H9 (cell line): ENCODE measurements around the gene HMCN1. TPM values are rescaled to one million over a fixed set of nuclear protein-coding genes. Genes with fewer than 3 reads are reported as not detected.

Experiments
- DNase-seq: peaks from one replicate; pipeline ENCODE4 v3.0.0-alpha.2; 2017
- H2AFZ ChIP-seq: one replicate; pipeline ENCODE4 v1.6.1; 2013; ENCODE audit warnings: mild to moderate bottlenecking, low read length, control low read depth, moderate library complexity
- H2AK5ac ChIP-seq: 2 replicates; pipeline ENCODE4 v1.6.1; 2013; ENCODE audit warnings: low read length, control low read depth, mixed read lengths; ENCODE audit not compliant: insufficient read length
- H2BK120ac ChIP-seq: one replicate; pipeline ENCODE4 v1.6.1; 2013; ENCODE audit warnings: low read depth, mild to moderate bottlenecking, low read length, control low read depth, inconsistent platforms; ENCODE audit not compliant: poor library complexity, severe bottlenecking
- H2BK12ac ChIP-seq: 2 replicates; pipeline ENCODE4 v1.6.1; 2013; ENCODE audit warnings: low read length, control low read depth, mixed read lengths, low read depth; ENCODE audit not compliant: insufficient read length
- H2BK15ac ChIP-seq: 2 replicates; pipeline ENCODE4 v1.6.1; 2013; ENCODE audit warnings: low read depth, low read length, control low read depth
- H2BK20ac ChIP-seq: one replicate; pipeline ENCODE4 v1.6.1; 2013; ENCODE audit warnings: low read depth, mild to moderate bottlenecking, low read length, control low read depth, inconsistent platforms; ENCODE audit not compliant: poor library complexity, severe bottlenecking
- H2BK5ac ChIP-seq: 2 replicates; pipeline ENCODE4 v1.6.1; 2013; ENCODE audit warnings: low read length, control low read depth, mixed read lengths; ENCODE audit not compliant: insufficient read length
- H3K14ac ChIP-seq: 2 replicates; pipeline ENCODE4 v1.6.1; 2013; ENCODE audit warnings: low read length, control low read depth; ENCODE audit not compliant: insufficient read depth
- H3K18ac ChIP-seq: 2 replicates; pipeline ENCODE4 v1.6.1; 2013; ENCODE audit warnings: low read depth, mild to moderate bottlenecking, mixed read lengths, low read length, control low read depth; ENCODE audit not compliant: insufficient read length
- H3K23ac ChIP-seq: 2 replicates; pipeline ENCODE4 v1.6.1; 2013; ENCODE audit warnings: low read length, control low read depth, mixed read lengths, low read depth; ENCODE audit not compliant: insufficient read length
- H3K23me2 ChIP-seq: 2 replicates; pipeline ENCODE4 v1.6.1; 2013; ENCODE audit warnings: low read depth, mild to moderate bottlenecking, mixed read lengths, low read length, control low read depth; ENCODE audit not compliant: insufficient read length, poor library complexity, severe bottlenecking
- H3K27ac ChIP-seq: 2 replicates; pipeline ENCODE4 v1.5.1; 2013; ENCODE audit warnings: low read length, control low read depth, mixed read lengths, low read depth; ENCODE audit not compliant: insufficient read length
- H3K27me3 ChIP-seq: 2 replicates; pipeline ENCODE4 v1.6.1; 2013; ENCODE audit warnings: low read length, control low read depth, inconsistent platforms; ENCODE audit not compliant: insufficient read depth
- H3K4ac ChIP-seq: 2 replicates; pipeline ENCODE4 v1.6.1; 2013; ENCODE audit warnings: low read depth, mild to moderate bottlenecking, control low read depth, inconsistent platforms, low read length, moderate library complexity
- H3K4me1 ChIP-seq: 2 replicates; pipeline ENCODE4 v1.6.1; 2013; ENCODE audit warnings: low read length, control low read depth, inconsistent platforms; ENCODE audit not compliant: insufficient read depth
- H3K4me2 ChIP-seq: 2 replicates; pipeline ENCODE4 v1.6.1; 2013; ENCODE audit warnings: low read length, control low read depth, mixed read lengths; ENCODE audit not compliant: insufficient read length, insufficient read depth
- H3K56ac ChIP-seq: 2 replicates; pipeline ENCODE4 v1.6.1; 2013; ENCODE audit warnings: low read depth, mild to moderate bottlenecking, mixed read lengths, low read length, control low read depth; ENCODE audit not compliant: insufficient read length
- H3K79me1 ChIP-seq: 2 replicates; pipeline ENCODE4 v1.6.1; 2013; ENCODE audit warnings: low read depth, mild to moderate bottlenecking, moderate library complexity, low read length, control low read depth, inconsistent platforms; ENCODE audit not compliant: insufficient read depth, poor library complexity, severe bottlenecking
- H3K79me2 ChIP-seq: 2 replicates; pipeline ENCODE4 v1.6.1; 2013; ENCODE audit warnings: low read length, control low read depth, inconsistent platforms; ENCODE audit not compliant: insufficient read depth
- H3K9ac ChIP-seq: 2 replicates; pipeline ENCODE4 v1.6.1; 2013; ENCODE audit warnings: low read length, control low read depth, mixed read lengths; ENCODE audit not compliant: insufficient read length; ENCODE audit errors: extremely low read depth
- H3K9me3 ChIP-seq: one replicate; pipeline ENCODE4 v1.6.1; 2013; ENCODE audit warnings: low read depth, low read length, inconsistent platforms; ENCODE audit not compliant: control insufficient read depth
- H3T11ph ChIP-seq: one replicate; pipeline ENCODE4 v1.6.1; 2013; ENCODE audit warnings: mild to moderate bottlenecking, low read length, control low read depth, inconsistent platforms
- H4K20me1 ChIP-seq: one replicate; pipeline ENCODE4 v1.6.1; 2013; ENCODE audit not compliant: control insufficient read depth, insufficient read length, insufficient read depth
- H4K5ac ChIP-seq: 2 replicates; pipeline ENCODE4 v1.6.1; 2013; ENCODE audit warnings: low read depth, mild to moderate bottlenecking, mixed read lengths, low read length, control low read depth; ENCODE audit not compliant: insufficient read length
- H4K8ac ChIP-seq: replicated peaks from 2 replicates; pipeline ENCODE4 v1.6.1; 2013; ENCODE audit warnings: low read length, control low read depth, mixed read lengths, low read depth; ENCODE audit not compliant: insufficient read length
- H4K91ac ChIP-seq: 2 replicates; pipeline ENCODE4 v1.6.1; 2013; ENCODE audit warnings: low read depth, mild to moderate bottlenecking, moderate library complexity, mixed read lengths, low read length, control low read depth; ENCODE audit not compliant: insufficient read length
- H3K27ac Mint-ChIP-seq, 3 experiments: 2 replicates in 2 of 3; 3 replicates in 1 of 3; pipeline ENCODE4 v1.8.0; 2020 to 2021; ENCODE audit warnings: mixed read lengths in 3 of 3, mild to moderate bottlenecking in 1 of 3, moderate library complexity in 1 of 3
- H3K27me3 Mint-ChIP-seq: 2 replicates; pipeline ENCODE4 v1.8.0; 2021; ENCODE audit warnings: low read depth, mild to moderate bottlenecking, moderate library complexity, mixed read lengths
- H3K36me3 Mint-ChIP-seq, 3 experiments: 2 replicates in 2 of 3; 3 replicates in 1 of 3; pipeline ENCODE4 v1.8.0; 2020 to 2021; ENCODE audit warnings: low read depth in 3 of 3, mixed read lengths in 3 of 3; ENCODE audit not compliant: insufficient read depth in 1 of 3
- H3K4me1 Mint-ChIP-seq, 2 experiments: 2 replicates each; pipeline ENCODE4 v1.8.0; 2020; ENCODE audit warnings: mixed read lengths in 2 of 2
- H3K4me3 Mint-ChIP-seq, 2 experiments: 2 replicates in 1 of 2; 3 replicates in 1 of 2; pipeline ENCODE4 v1.8.0; 2020 to 2021; ENCODE audit warnings: mild to moderate bottlenecking in 2 of 2, mixed read lengths in 2 of 2, moderate library complexity in 1 of 2
- H3K9me3 Mint-ChIP-seq, 2 experiments: 2 replicates in 1 of 2; 3 replicates in 1 of 2; pipeline ENCODE4 v1.8.0; 2020; ENCODE audit warnings: mild to moderate bottlenecking in 2 of 2, mixed read lengths in 2 of 2, moderate library complexity in 1 of 2
- WGBS: extraction: QIAGEN DNeasy Blood & Tissue Kit; methylation state at CpG from one replicate; pipeline ENCODE4 v1.1.7; 2013; ENCODE audit warnings: missing lambda C conversion rate, low lambda C conversion rate, mixed read lengths; ENCODE audit not compliant: insufficient read length; ENCODE audit errors: extremely low coverage; 5-methylcytosine and 5-hydroxymethylcytosine counted together
- total RNA-seq: library from RNA; stranded (reverse); gene quantifications from 2 replicates; pipeline ENCODE4 v1.2.1, GENCODE V29; 2021
- TF ChIP-seq, protein P1 (sequence below): fragments of 200-600 bp; sonication (generic); conservative IDR thresholded peaks from 3 replicates; pipeline ENCODE4 v1.8.0; 2021; ENCODE audit warnings: antibody characterized with exemption, mild to moderate bottlenecking

The HMCN1 gene
- total RNA-seq, 1 experiment from 2014 or later: 3.3 TPM

GRCh38 chr1:185843986-185844385 is 109.8 kb downstream of the HMCN1 start:
- no peak overlapping the region for H3K56ac ChIP-seq
- H2AFZ ChIP-seq: no peak overlapping the region
- TF ChIP-seq, protein P1, sequence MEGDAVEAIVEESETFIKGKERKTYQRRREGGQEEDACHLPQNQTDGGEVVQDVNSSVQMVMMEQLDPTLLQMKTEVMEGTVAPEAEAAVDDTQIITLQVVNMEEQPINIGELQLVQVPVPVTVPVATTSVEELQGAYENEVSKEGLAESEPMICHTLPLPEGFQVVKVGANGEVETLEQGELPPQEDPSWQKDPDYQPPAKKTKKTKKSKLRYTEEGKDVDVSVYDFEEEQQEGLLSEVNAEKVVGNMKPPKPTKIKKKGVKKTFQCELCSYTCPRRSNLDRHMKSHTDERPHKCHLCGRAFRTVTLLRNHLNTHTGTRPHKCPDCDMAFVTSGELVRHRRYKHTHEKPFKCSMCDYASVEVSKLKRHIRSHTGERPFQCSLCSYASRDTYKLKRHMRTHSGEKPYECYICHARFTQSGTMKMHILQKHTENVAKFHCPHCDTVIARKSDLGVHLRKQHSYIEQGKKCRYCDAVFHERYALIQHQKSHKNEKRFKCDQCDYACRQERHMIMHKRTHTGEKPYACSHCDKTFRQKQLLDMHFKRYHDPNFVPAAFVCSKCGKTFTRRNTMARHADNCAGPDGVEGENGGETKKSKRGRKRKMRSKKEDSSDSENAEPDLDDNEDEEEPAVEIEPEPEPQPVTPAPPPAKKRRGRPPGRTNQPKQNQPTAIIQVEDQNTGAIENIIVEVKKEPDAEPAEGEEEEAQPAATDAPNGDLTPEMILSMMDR: no peak
- no CpG with 5 or more reads among the region's 1 CpG for WGBS
- H2AK5ac ChIP-seq: no peak overlapping the region
- no peaks in the 10 kb centered on the region for H3K9me3 Mint-ChIP-seq
- H3K36me3 Mint-ChIP-seq: no peaks in the 10 kb centered on the region
- H2BK5ac ChIP-seq: no peak overlapping the region
- no peak overlapping the region for H3K4ac ChIP-seq
- no peak overlapping the region for H2BK12ac ChIP-seq
- H3K27ac ChIP-seq: no peak overlapping the region
- no peaks in the 10 kb centered on the region for H3K79me1 ChIP-seq
- H3T11ph ChIP-seq: no peak overlapping the region
- H4K5ac ChIP-seq: no peak overlapping the region
- no peaks in the 10 kb centered on the region for H3K27me3 Mint-ChIP-seq
- H3K27ac Mint-ChIP-seq: no peak overlapping the region
- H3K18ac ChIP-seq: no peak overlapping the region
- no peak overlapping the region for H2BK20ac ChIP-seq
- H3K79me2 ChIP-seq: no peaks in the 10 kb centered on the region
- DNase-seq: no peak
- no peaks in the 10 kb centered on the region for H4K20me1 ChIP-seq
- H3K4me2 ChIP-seq: no peak overlapping the region
- H3K9me3 ChIP-seq: no peaks in the 10 kb centered on the region
- H4K91ac ChIP-seq: no peak overlapping the region
- no peak overlapping the region for H3K23ac ChIP-seq
- H3K23me2 ChIP-seq: no peaks in the 10 kb centered on the region
- H3K4me3 Mint-ChIP-seq: no peak overlapping the region
- H3K4me1 ChIP-seq: peaks cover 2% of the 10 kb centered on the region; the same call in 1 of the 2 replicates
- no peak overlapping the region for H2BK120ac ChIP-seq
- no peak overlapping the region for H3K9ac ChIP-seq
- H3K27me3 ChIP-seq: no peaks in the 10 kb centered on the region
- H3K4me1 Mint-ChIP-seq: peaks cover 17 to 19% of the 10 kb centered on the region in 2 experiments
- H4K8ac ChIP-seq: no peak overlapping the region
- no peak overlapping the region for H2BK15ac ChIP-seq
- no peak overlapping the region for H3K14ac ChIP-seq
